ENCODE results near the gene NLGN1. TPM values are rescaled to one million over a fixed set of nuclear protein-coding genes. Genes with fewer than 3 reads are reported as not detected.

Gene NLGN1
- total RNA-seq, 1 experiment from 2014 or later, result not detected

- ChIA-PET POLR2A (no interaction called here), RAD21 (ENCODE audit: low non-redundant PET in 1 of 2, low total read pairs in 2 of 2, uncharacterized antibody in 2 of 2, unreplicated experiment in 2 of 2) (no interaction called here), CTCF (no interaction called here)
- H3K9me3 ChIP-seq (ENCODE audit: control insufficient read depth in 1 of 2, insufficient read depth in 1 of 2, low read depth in 1 of 2, low read length in 2 of 2), result no peaks in the 10 kb centered on the region
- no peak overlapping the region for H3K4me2 ChIP-seq (ENCODE audit: low read length)
- no peak overlapping the region for H3K9ac ChIP-seq (ENCODE audit: low read length)
- ATAC-seq (no peak), DNase-seq (ENCODE audit: low read depth, low spot score) (no peak)
- H3K36me3 ChIP-seq (ENCODE audit: control insufficient read depth in 1 of 2, insufficient read depth in 2 of 2, low read length in 2 of 2), result no peaks in the 10 kb centered on the region
- H3K9me2 ChIP-seq (ENCODE audit: insufficient read depth), result peaks cover 2% of the 10 kb centered on the region; the same call in 1 of the 2 replicates
- no peak overlapping the region for H3K4me3 ChIP-seq (replicated peaks in 1 of 2; ENCODE audit: low read depth in 1 of 2, low read length in 2 of 2)
- H3K27ac ChIP-seq (ENCODE audit: low read depth, low read length), result no peak overlapping the region
- H2AFZ ChIP-seq (ENCODE audit: low read depth, low read length, poor library complexity, severe bottlenecking), result no peak overlapping the region
- no TSS peak for BruUV-seq (replicated peaks)
- H4K20me1 ChIP-seq (ENCODE audit: insufficient read depth), result no peaks in the 10 kb centered on the region
- no peaks in the 10 kb centered on the region for H3K27me3 ChIP-seq (ENCODE audit: insufficient read depth, low read length)
- H3K4me1 ChIP-seq (ENCODE audit: control insufficient read depth in 1 of 2, insufficient read depth in 2 of 2, low read length in 2 of 2), result no peaks in the 10 kb centered on the region
- TF ChIP-seq ATF3 (IDR thresholded peaks at IDR 0.05) (no peak), EGR1 (IDR thresholded peaks at IDR 0.05; ENCODE audit: low read depth) (no peak), EZH2phosphoT487 (IDR thresholded peaks at IDR 0.05; ENCODE audit: borderline replicate concordance) (no peak)
- intact Hi-C loops (cut with micrococcal nuclease), result no loop called here
- H3K79me2 ChIP-seq (ENCODE audit: insufficient read depth, low read length), result no peaks in the 10 kb centered on the region
Measured at GRCh38 chr3:173639098-173639497, 241.6 kb downstream of the NLGN1 start.

GRCh38 chr3:173641696-173642095 is 244.2 kb downstream of the NLGN1 start:
- Histone ChIP-seq H3K27ac (ENCODE audit: low read depth, low read length) (no peak overlapping the region), H3K9ac (ENCODE audit: low read length) (no peak overlapping the region), H3K4me2 (ENCODE audit: low read length) (no peak overlapping the region), H4K20me1 (ENCODE audit: insufficient read depth) (no peaks in the 10 kb centered on the region), H3K4me1 (ENCODE audit: control insufficient read depth in 1 of 2, insufficient read depth in 2 of 2, low read length in 2 of 2) (no peaks in the 10 kb centered on the region), H2AFZ (ENCODE audit: low read depth, low read length, poor library complexity, severe bottlenecking) (no peak overlapping the region), H3K27me3 (ENCODE audit: insufficient read depth, low read length) (no peaks in the 10 kb centered on the region), H3K9me2 (ENCODE audit: insufficient read depth) (peaks cover 2% of the 10 kb centered on the region; the same call in 1 of the 2 replicates), H3K4me3 (replicated peaks in 1 of 2; ENCODE audit: low read depth in 1 of 2, low read length in 2 of 2) (no peak overlapping the region), H3K36me3 (ENCODE audit: control insufficient read depth in 1 of 2, insufficient read depth in 2 of 2, low read length in 2 of 2) (no peaks in the 10 kb centered on the region), H3K79me2 (ENCODE audit: insufficient read depth, low read length) (no peaks in the 10 kb centered on the region), H3K9me3 (ENCODE audit: control insufficient read depth in 1 of 2, insufficient read depth in 1 of 2, low read depth in 1 of 2, low read length in 2 of 2) (no peaks in the 10 kb centered on the region)
- ChIA-PET POLR2A (no interaction called here), RAD21 (ENCODE audit: low non-redundant PET in 1 of 2, low total read pairs in 2 of 2, uncharacterized antibody in 2 of 2, unreplicated experiment in 2 of 2) (no interaction called here), CTCF (no interaction called here)
- no TSS peak for BruUV-seq (replicated peaks)
- no peak for ATAC-seq
- DNase-seq (ENCODE audit: low read depth, low spot score), result no peak
- intact Hi-C loops (cut with micrococcal nuclease), result no loop called here
- no peak for TF ChIP-seq ZFX (IDR thresholded peaks at IDR 0.05)
- no peak for TF ChIP-seq ZBTB33 (IDR thresholded peaks at IDR 0.05; ENCODE audit: extremely low read depth, insufficient replicate concordance, low read length)
- TF ChIP-seq EGR1 (IDR thresholded peaks at IDR 0.05; ENCODE audit: low read depth), result no peak
- TF ChIP-seq RAD21 (IDR thresholded peaks at IDR 0.05; ENCODE audit: low read depth), result no peak
- no peak for TF ChIP-seq CBX3 (IDR thresholded peaks at IDR 0.05; ENCODE audit: low read depth)
- no peak for TF ChIP-seq EZH2 (IDR thresholded peaks at IDR 0.05)
- no peak for TF ChIP-seq POLR2A (IDR thresholded peaks at IDR 0.05; ENCODE audit: borderline replicate concordance, extremely low read depth, insufficient read depth, insufficient read length)
- TF ChIP-seq YY1 (IDR thresholded peaks at IDR 0.05; ENCODE audit: extremely low read depth, insufficient replicate concordance, low read depth, low read length), result no peak
- TF ChIP-seq SRF (IDR thresholded peaks at IDR 0.05; ENCODE audit: low read depth), result no peak
- TF ChIP-seq CTCF (IDR thresholded peaks at IDR 0.05 in 2 of 3, conservative IDR thresholded peaks at IDR 0.05 in 1 of 3; ENCODE audit: borderline replicate concordance in 1 of 3, insufficient read depth in 1 of 3, low read depth in 2 of 3, low read length in 2 of 3), result no peak
- no peak for TF ChIP-seq TCF7L2 (IDR thresholded peaks at IDR 0.05; ENCODE audit: borderline replicate concordance, extremely low read depth, insufficient read depth, insufficient read length)
- no peak for TF ChIP-seq ATF3 (IDR thresholded peaks at IDR 0.05)
- no peak for TF ChIP-seq JUND (IDR thresholded peaks at IDR 0.05)
- TF ChIP-seq POLR2AphosphoS5 (IDR thresholded peaks at IDR 0.05; ENCODE audit: low read depth, low read length), result no peak
- no peak for TF ChIP-seq EZH2phosphoT487 (IDR thresholded peaks at IDR 0.05; ENCODE audit: borderline replicate concordance)
- no peak for TF ChIP-seq CEBPB (IDR thresholded peaks at IDR 0.05; ENCODE audit: low read depth)
- TF ChIP-seq ELF1 (IDR thresholded peaks at IDR 0.05; ENCODE audit: borderline replicate concordance, low read depth), result no peak
- no peak for TF ChIP-seq MAX (IDR thresholded peaks at IDR 0.05)
